GM13977 (cell line): ENCODE measurements around the gene INVS.
"Not testable (repeated sequence)": the region's sequence is repeated elsewhere in the genome, so short reads cannot be mapped to it uniquely, and the experiment has no call there.

Experiments
- DNase-seq: peaks from one replicate; pipeline ENCODE4 v3.0.0; 2012; ENCODE audit warnings: low spot score
- in situ Hi-C: fragments of 300-500 bp; cut with MboI; formaldehyde crosslinking; loops from one replicate; pipeline ENCODE4 v1.12.0; 2022; ENCODE audit warnings: low sequenced_read_pairs, low pct_unique_long_range_greater_than_20kb, mixed read lengths, inconsistent platforms; ENCODE audit not compliant: unreplicated experiment
- TF ChIP-seq, protein P1 (sequence below): IDR thresholded peaks from 2 replicates; pipeline ENCODE4 v1.5.1; 2012; ENCODE audit warnings: mild to moderate bottlenecking, control low read depth; ENCODE audit not compliant: insufficient read depth; ENCODE audit errors: extremely low read depth, missing control alignments

Gene INVS

GRCh38 chr9:100063185-100063584, 35.9 kb upstream of the INVS start:
- in situ Hi-C loops = no loop called here
- no peak for DNase-seq
- TF ChIP-seq, protein P1, sequence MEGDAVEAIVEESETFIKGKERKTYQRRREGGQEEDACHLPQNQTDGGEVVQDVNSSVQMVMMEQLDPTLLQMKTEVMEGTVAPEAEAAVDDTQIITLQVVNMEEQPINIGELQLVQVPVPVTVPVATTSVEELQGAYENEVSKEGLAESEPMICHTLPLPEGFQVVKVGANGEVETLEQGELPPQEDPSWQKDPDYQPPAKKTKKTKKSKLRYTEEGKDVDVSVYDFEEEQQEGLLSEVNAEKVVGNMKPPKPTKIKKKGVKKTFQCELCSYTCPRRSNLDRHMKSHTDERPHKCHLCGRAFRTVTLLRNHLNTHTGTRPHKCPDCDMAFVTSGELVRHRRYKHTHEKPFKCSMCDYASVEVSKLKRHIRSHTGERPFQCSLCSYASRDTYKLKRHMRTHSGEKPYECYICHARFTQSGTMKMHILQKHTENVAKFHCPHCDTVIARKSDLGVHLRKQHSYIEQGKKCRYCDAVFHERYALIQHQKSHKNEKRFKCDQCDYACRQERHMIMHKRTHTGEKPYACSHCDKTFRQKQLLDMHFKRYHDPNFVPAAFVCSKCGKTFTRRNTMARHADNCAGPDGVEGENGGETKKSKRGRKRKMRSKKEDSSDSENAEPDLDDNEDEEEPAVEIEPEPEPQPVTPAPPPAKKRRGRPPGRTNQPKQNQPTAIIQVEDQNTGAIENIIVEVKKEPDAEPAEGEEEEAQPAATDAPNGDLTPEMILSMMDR = no peak

DNA sequence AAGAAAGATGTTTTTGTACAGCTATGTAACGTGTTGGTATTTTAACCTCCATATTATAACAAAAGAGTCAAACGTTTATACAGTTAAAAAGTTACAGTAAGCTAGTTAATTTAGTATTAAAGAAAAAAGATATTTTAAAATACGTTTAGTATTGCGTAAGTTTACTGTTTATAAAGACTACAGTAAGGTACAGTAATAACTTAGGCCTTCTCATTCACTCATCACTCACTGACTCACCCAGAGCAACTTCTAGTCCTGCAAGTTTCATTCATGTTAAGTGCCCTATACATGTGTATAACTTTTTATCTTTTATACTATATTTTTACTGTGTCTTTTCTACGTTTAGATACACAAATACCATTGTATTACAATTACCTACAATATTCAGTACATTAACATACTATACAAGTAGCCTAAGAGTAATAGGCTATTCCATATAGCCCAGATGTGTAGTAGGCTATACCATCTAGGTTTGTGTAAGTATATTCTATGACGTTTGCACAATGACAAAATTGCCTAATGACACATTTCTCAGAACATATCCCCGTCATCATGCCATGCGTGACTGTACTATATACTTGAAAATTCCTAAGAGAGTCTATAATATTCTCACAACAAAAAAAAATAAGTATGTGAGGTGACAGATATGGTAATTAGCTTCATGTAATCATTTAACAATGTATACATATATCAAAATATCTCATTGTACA, 34.0 kb upstream of the INVS start:
- no peak for DNase-seq
- TF ChIP-seq, protein P1 = no peak
- in situ Hi-C loops = no loop called here

DNA sequence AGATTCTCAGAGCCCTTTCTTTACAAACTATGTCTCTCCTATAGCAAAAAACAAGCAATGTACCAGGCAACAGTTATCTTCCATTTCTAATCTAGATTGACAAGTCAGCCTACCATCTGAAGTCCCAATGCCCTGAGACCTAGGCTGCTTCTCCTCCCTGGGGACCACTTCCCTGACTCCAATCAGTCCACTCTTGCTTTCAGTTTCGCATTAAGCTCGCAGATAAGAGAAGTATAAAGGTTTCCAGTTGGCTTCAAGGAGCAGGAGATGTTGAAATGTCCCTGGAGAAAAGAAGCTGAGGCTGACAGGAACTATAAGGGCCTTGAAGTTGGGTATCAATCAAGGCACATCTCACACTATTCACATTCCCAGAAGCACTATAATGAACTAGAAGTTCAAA, 32.5 kb upstream of the INVS start:
- DNase-seq = no peak
- TF ChIP-seq, protein P1 = no peak
- in situ Hi-C loops = no loop called here

DNA sequence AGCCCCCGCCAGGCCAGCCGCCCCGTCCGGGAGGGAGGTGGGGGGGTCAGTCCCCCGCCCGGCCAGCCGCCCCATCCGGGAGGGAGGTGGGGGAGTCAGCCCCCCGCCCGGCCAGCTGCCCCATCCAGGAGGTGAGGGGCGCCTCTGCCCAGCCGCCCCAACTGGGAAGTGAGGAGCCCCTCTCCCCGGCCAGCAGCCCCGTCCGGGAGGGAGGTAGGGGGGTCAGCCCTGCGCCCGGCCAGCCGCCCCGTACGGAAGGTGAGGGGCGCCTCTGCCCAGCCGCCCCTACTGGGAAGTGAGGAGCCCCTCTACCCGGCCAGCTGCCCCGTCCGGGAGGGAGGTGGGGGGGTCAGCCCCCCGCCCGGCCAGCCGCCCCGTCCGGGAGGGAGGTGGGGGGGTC, 31.1 kb upstream of the INVS start:
- in situ Hi-C loops, DNase-seq: not testable (repeated sequence)

DNA sequence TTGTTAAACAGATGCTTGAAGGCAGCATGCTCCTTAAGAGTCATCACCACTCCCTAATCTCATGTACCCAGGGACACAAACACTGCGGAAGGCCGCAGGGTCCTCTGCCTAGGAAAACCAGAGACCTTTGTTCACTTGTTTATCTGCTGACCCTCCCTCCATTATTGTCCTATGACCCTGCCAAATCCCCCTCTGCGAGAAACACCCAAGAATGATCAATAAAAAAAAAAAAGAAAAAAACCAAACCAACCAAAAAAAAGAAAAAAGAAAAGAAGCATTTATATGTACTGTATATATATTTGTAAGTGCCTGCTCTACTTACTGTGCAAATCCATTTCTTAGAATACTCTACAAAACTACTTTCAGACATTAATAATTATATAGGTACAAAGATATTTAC, 30.0 kb upstream of the INVS start:
- DNase-seq, in situ Hi-C loops: not testable (repeated sequence)

DNA sequence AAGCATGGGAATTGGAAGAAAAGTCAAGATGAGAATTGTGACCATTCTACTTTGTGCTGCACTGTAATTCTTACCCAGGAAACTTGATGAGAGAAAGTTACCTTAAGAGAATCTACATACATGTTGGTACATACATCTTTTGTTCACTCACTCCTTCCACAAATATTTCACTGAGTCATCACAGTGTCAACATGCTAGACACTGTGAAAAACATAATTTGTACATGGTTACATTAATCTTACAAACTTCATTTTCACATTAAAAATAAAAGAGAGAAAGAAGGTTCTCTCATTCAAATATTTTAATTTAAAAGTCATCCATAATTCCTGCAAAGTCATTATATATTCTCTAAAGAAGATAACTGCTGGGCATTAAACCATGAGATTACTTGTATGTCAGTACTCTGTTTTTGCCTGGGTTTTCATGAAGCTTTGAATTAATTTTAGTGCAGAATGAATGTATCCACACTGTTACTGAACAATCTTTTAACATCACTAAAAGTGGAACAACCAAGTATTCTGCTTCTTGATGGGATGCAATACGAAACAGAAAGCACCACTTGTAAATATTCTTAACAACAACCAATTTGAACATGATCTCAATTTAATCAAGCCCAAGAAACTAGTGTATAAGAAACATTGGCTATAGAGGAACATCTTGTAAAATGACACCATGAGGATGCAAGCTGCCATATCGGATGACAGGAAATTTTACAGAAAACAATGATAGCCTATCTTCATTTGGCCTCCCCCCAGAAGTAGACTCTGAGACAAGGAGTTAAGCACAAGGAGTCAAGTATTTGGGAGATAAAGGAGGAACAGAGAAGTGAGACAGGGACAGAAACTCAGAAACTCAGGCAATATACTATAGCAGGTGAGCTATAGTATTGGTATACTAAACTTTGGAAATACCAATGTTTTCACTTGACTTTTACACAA, 28.7 kb upstream of the INVS start:
- in situ Hi-C loops = no loop called here
- TF ChIP-seq, protein P1 = no peak
- no peak for DNase-seq

GRCh38 chr9:100071271-100071670, 27.8 kb upstream of the INVS start:
- in situ Hi-C loops = no loop called here
- TF ChIP-seq, protein P1 = no peak
- no peak for DNase-seq
